Activated CD8-positive, alpha-beta memory T cell treated with anti-CD3 and anti-CD28 coated beads, Interleukin-2, amount 50 U/mL, for 48 hours (primary cell): ENCODE measurements around the gene LYPLAL1.
"Not testable (repeated sequence)": the region's sequence is repeated elsewhere in the genome, so short reads cannot be mapped to it uniquely, and the experiment has no call there.

Experiments
- DNase-seq: peaks from one replicate; pipeline ENCODE4 v3.0.0-alpha.2; 2020

The LYPLAL1 gene

DNA sequence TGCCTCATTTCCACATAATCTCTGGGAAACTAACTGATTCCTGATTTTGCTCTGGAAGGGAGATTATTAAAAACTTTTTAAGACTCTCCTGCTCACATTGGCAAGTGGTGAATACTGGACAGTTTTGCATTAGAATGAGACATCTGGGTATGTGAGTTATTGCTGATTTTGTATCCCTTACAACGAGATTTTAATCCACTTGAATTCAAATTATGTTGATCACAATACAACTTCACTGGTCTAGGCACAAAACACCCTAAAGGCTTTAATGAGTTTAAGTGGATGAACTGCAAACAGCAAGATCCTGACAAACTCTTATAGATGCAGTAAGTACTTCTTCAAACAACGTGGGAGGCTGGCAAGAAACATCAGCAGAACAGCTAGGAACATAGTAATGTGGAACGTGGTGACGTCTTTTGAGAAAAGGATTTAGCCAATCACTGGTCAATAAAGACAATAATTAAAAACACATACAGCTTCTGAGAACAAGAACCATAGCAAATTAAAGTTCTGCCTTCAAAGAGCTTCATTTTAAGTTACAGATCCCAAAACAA, 10.2 kb upstream of the LYPLAL1 start:
- no peak for DNase-seq

DNA sequence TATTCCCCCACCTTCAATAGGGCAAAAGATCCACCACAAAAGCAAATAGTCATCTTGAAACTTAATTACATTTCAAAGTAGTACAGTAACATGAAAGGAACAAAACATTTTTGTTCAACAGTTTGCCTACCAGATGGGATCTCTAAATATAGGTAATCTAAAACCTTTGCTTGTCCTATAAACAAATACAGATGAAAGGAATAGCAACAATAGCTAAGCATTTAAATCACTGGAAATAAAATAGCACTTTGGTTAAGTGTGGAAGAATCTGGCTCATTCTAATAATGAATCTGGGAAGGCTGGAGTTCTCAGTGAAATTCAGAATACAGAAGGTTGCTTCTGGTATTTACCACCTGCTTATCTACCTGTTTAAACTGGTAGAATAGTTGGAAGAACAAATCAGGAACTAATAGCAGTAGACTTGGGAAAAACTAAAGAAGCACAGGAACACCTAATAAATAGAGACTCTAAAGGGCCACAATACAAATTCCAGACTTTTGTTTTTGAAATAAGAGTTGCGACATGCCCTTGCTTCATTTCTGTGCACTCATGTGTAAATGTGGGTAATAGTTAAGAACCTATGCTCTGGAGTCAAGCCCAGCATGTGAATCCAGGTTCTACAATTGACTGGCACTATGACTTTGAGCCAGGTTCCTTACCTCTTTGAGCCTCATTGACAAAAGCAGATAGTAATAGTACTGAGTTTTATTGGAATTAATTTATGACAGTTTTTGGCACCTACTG, 2.3 kb upstream of the LYPLAL1 start:
- DNase-seq = no peak

DNA sequence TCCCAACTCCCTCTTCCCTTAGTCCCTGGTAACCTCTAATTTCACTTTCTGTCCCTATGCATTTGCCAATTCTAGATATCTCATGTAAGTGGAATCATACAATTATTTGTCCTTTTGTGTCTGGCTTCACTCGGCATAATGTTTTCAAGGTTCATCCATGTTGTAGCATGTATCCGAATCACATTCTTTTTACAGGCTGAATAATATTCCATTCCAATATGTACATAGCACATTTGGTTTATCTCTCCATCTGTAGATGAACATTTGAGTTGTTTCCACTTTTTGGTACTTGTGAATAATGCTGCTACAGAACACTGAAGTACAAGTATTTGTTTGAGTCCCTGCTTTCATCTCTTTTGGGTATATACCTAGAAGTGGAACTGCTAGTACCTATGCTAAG, 857 bp upstream of the LYPLAL1 start:
- DNase-seq = no peak

DNA sequence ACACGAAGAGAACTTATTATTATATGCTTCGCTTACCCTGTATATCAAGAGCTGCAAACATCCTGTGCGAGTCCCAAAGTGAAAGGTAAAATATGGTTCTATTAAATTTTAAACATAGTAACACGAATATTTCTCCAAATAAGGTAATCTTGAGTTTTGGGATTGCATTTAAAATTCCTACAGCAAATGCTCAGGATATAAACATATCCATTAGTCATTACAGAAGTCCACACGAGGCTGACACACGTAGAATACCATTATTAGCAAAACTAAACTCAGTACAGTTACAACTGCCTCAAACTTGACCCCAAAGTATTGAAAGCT, 282 bp upstream of the LYPLAL1 start:
- no peak for DNase-seq

DNA sequence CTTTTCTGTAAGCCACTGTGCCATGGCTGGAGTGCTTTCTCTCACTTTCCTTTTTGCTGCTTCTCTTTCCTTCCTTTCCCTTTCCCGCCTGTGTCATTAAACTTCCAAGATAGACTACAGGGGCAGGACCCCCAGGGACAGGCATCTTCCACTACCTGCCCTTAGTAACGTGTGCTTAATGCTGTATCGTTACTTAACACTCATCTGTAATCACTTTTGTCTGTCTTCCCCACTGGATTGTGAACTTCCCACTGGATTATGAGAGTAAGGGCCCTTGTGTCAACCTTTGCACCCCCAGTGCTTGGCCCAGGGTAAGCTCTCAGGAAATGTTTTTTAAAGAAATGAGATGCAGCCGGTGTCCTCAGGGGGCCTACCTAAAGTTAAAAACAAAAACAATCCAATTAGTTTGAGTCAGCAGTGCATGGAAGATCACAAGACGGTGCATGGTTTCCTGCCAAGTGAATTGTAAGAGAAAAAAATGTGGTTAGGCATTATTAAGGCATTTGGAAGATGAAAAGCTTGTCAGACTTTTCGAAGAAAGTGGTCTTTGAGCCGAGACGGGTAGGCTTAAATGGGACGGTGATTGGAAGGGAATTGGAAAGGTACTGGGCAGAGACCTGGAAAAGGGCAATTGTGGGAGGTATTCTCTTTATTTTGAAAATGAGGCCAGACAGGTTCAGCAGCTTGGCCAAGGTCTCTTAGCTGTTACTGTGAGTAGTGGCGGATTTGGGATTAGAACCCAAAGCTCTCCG, 958 bp downstream of the LYPLAL1 start:
- DNase-seq = peak; percentile 51

DNA sequence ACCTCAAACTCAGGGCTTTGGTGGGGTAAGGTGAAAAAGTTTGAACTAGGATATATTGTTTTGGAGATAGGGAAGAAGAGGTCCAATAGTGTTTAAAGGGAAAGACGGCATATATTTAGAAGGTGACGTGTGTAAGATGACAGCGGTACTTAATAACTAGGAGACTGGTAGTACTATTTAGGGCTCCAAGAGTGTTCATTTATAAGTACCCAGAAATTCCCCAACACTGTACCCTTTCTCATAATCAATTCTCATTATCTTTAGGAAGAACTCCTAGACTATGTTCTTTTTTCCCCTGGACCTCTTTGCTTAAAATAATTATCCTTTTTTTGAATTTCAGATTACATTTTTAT, 1.5 kb downstream of the LYPLAL1 start:
- DNase-seq = no peak

DNA sequence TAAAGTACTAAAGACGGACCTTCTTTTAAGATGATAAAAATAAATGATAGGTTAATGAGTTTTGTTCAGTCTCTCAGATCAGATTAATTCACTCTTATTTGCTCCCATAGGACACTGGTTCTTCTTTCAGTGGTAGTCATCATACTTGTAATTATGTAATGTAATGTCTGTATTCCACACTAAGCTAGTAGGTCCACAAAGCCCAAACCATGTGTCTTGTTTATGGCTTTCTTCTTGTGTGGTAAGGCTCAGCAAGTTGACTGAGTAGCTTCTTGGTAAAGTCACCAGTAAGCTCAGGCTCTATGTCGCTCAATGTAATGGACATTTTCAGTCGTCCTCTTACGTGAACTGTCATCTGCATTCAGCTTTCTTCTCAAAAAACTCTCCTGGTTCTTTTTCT, 2.5 kb downstream of the LYPLAL1 start:
- no peak for DNase-seq

DNA sequence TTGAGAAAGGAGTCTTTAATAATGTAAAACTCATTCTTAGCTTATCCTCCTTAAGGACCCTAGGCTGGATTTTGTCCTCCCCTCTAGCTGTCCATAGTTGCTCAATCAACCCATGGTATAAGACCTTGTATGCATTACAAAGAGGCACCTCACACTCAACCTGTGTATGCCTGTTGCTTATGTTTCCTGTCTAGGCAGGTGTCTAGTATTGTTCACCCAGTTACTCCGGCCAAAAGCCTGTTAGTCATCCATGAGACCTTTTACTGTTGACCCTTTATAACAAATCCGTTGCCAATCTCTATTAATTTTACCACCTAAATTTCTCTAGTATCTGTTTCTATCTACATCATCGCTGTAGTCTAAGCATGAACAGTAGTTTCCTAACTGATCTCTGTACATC, 3.7 kb downstream of the LYPLAL1 start:
- no peak for DNase-seq

DNA sequence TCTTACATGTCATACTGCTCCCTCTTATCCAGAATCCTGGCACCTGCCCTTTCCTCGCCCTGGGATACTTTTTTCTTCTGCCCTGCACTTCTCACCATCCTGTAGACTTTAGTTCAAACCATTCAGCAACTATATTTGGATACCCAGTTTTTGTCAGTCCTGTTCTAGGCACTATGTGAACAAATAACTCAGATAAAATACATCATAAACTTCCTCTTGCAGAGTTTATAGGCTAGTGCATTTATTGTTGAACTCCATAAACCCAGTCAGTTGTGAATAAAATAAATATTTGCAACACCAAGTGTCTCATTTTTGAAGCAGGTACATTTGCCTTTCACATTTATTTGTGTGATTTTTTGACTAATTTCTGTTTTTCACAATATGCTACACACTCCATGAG, 4.3 kb downstream of the LYPLAL1 start:
- no peak for DNase-seq

DNA sequence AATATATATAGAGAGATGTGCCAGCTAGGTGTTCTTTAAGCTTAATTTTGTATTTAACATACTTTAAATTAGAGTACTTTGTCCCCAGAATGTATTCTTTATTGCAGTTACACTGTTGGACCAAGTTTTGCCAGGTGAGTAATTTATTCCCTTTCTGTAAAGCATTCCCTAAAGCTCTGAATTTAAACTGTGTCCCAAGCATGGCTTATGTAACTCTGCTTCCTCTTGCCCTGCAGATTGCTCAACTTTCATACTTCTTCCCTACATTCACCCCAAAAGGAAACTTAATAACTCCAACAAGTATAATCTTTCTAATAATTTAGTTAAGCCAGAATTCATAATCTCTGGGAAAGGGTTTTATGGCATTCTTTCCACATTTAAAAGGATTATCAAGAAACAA, 5.6 kb downstream of the LYPLAL1 start:
- no peak for DNase-seq

DNA sequence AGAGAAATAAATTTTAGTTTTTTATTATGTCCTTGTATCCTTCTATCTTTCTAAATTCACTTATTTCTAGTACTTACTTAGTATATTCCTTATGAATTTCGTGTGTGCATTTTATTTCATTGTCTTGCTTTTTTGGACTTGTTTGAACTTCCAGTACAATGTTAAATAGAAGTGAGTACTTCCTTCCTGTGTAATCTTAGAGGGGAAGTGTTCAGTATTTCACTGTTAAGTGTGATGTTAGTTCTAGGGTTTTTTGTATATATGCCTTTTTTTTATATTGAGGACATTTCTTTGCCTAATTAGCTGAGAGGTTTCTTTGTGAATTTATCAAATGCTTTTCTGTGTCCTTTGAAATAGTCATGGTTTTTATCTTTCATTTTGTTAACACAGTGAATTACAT, 10.7 kb downstream of the LYPLAL1 start:
- no peak for DNase-seq

DNA sequence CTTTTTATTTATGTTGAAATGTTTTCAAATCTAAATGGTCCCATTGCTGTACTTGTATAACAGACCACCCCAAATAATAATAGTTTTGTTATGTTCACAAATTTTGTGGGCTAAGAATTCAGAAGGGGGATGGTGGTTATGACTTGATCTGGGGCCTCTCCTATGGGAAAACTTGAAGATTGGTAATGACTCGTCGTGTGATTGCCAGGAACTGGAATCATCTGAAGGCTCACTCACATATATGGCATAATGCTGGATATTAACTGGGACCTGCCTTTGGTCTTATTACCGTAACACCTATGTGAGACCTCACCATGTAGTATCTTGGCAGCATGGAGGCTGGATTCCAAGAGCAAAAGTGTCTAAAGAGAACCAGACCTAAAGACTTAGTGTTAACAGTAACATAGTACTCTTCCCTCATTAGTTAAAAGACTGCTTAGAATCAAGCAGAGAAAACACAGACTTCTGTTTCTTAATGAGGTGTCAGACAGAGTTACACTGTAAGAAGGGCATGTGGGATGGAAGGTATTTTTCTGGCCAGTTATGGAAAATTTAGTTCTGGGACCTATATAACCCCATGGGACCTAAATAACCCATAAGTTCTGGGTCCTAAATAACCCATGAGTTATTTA, 11.9 kb downstream of the LYPLAL1 start:
- DNase-seq = no peak

DNA sequence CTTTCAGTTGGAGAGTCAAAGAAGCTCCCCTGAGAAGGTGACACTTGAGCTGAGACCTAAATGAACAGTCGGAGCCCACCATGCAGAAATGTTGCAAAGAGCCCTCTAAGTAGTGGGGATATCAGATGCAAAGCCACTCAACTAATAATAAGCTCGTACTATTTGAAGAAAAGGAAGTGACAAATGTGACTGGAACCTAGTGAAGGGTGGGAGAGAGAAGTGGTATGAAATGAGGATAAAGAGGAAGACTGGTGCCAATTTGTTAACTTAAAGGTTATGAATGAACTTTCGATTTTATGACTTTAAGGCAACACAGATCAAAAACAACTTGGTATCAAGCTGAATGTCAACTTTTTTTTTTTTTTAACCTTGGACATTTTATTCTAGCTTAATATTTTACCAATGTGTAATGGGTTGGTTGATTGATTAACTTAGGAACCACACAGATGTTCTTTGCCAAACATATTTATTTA, 14.7 kb downstream of the LYPLAL1 start:
- DNase-seq = no peak

DNA sequence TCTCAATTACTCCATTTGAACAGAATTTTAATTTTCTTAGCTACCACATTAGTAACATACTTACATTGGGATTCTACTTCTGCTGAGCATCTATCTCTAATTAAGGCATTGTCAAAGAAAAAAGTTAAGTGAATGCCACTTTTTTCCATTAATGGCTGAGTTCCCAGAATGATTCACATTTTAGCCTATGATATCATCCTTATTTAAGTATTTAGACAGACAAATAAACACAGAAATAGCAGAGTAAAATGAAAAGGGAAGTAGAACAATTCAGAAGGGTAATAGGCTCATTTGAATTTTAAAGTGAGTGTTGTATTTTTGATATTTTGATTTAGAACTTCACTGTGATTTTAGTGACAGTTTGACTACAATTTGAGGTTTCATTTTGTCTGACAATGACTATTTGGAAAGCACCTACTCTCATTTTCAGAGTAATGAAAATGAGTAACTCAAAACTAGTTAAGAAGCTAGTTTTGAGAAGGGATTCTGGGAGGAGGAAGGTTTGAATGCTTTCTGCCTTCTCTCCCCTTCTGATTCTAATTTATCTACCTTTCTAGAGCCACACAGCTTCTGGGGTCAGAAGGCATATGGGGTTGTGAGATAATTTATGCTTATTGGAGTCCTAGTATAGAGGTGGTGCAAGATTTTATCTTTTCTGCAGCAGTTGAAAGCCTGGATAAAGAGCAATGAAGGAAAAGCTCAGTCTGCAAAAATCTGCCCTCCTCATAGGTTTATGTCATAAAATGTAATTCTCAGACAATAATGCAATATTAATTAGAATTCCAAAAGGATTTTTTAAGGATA, 15.5 kb downstream of the LYPLAL1 start:
- no peak for DNase-seq

DNA sequence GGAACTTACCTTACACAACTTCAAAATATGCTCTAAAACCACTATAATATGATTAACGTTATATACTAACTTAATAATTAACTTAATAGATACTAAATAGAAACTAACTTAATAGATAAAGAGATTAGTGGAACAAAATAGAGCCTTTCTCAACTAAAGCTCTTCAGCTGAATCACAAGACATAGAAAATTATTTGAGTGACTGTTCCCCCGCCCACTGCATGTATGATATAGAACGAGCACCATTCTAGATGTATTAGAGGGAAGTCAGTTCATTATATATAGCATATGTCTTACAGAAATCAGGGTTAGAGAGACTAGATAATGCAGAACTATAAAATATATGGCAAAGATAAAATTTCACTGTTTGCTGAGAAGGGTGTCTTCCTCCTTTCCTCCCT, 16.3 kb downstream of the LYPLAL1 start:
- DNase-seq = no peak

DNA sequence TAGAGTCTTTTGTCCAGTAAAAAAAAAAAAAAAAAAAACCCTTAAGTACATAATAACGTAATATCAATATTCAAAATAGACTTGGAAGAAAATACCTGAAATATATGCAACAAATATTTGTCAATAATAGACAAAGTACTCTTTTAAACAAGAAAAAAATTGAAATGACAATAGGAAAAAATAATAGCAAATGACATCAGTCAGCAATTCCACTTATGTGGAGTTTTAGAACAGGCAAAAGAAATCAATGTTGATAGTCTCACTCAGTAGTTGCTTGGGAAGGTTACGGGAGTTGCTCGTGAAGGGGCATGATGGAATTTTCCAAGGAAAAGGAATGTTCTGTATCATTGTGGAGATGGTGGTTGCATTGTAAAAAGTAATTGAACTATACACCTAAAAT, 16.9 kb downstream of the LYPLAL1 start:
- DNase-seq = no peak

DNA sequence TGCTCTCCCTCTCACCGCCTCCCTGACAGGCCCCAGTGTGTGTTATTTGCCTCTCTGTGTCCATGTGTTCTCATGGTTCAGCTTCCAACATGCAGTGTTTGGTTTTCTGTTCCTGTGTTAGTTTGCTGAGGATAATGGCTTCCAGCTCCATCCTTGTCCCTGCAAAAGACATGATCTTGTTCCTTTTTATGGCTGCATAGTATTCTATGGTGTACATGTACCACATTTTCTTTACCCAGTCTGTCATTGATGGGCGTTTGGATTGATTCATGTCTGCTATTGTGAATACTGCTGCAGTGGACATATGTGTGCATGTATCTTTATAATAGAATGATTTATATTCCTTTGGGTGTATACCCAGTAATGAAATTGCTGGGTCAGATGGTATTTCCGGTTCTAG, 22.2 kb downstream of the LYPLAL1 start:
- DNase-seq = not testable (repeated sequence)

DNA sequence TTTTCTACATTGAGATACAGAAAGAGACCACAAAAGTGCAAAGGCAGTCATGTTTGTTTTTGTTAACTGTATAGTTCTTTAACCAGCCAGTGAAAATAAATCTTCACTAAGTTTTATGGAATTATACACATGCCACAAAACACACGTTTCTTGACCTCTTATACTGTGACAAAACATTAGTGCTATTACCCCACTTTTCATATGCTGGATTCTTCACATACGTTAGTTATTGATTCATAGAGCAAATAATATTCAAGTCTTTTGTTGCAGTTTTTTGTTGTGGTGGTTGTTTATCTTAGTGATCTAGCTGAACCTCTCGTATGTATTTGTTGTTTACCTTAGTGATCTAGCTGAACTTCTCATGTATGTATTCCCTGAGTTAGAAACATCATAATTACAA, 28.0 kb downstream of the LYPLAL1 start:
- no peak for DNase-seq

DNA sequence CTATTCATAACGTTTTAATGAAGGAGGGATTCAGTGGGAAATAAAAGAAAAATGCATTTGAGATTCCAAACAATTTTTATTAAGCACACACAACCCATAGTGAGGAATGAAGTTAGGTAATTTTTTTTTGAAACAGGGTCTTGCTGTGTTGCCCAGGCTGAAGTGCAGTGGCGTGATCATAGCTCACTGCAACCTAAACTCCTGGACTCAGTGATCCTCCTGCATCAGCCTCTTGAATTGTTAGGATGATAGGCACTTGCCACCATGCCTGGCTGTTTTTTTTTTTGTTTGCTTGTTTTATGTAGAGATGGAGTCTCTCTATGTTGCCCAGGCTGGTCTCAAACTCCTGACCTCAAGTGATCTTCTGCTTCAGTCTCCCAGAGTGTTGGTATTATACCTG, 28.9 kb downstream of the LYPLAL1 start:
- DNase-seq = no peak

DNA sequence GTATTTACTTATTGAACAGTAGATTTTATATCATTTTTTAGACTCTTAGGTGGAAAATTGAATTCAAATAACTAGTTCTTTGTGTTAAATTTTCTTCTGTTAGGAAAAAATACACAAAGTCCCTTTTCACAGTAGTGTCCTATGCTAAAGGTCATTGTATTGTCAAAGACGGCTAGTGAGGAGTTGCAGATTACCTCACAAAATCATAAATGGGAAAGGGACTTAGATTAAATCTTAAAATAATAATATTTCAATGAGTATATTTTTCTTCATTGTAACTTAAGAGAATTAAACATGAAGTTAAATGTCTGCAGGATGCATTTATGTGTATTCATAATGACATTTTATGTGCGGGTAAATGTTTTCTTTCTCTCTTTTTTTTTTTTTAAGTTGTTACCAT, 32.7 kb downstream of the LYPLAL1 start:
- DNase-seq = no peak

DNA sequence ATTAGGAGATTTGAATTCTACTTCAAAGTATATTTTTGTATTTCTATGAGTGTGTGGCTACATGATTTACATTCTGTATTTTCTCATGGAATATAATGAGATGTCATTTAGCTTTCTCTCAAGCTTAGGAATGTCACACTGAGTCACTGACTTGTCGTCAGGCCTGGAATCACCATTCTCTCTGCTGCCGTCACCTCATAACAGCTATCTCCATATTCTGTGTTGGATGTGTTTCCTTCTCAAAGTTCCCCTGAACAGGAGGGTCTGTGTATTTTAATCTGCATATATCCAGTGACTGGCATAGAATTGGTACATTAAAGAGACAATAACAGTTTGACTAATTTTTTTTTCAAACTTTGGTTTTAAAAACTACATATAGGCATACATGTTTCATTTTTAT, 35.9 kb downstream of the LYPLAL1 start:
- no peak for DNase-seq

DNA sequence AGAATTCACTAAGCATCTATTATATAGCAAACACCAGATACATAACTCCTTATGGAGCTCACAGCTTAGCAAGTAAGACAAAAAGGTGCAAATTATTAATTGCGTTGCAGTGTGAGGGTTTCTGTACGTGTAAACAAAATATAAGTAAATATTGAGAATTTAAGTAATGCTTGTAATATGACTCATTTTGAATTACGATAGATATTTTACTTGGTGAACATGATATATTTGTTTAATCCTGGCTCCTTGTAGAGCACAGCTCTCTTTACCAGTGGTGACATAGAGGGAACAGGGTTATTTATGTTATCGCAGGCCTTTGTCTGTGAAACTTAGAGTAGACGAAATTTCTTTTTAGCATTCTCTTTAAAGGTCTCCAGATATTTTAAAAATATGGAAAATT, 36.4 kb downstream of the LYPLAL1 start:
- DNase-seq = no peak

DNA sequence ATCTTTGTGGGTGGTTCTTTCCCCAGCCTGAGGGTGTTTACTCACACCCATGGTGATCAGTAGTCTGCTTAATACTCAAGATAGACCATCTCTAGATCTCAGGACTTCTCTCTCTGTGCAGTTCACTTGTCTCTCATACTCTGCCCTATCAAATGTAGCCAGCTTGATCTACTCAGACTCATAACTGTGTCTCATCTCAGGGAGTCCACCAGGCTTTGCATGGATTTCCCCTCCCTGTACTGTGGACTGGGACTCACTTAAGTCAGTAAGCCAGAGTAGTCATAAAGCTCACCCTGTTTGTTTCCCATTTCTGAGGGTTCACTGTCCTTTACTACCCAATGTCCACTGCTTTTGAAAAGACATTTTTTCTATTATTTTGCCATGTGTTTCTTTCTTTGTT, 41.8 kb downstream of the LYPLAL1 start:
- no peak for DNase-seq
